K562 (cell line): Measurements from ENCODE around the gene PIGH. TPM values are rescaled to one million over a fixed set of nuclear protein-coding genes. Genes with fewer than 3 reads are reported as not detected.

ENCODE experiments used
- ATAC-seq: fragments of 200-7000 bp; cut with Tn5 transposase; 3 replicates; pipeline ENCODE4 v1.9.1; 2020; ENCODE audit warnings: moderate library complexity
- BruUV-seq: library from RNA; stranded (reverse); fragments of 400-500 nt; replicated peaks from 2 replicates; lab custom pipeline; 2021; lab: Mats Ljungman, UMichigan
- CTCF ChIA-PET: fragments of 300-600 bp; formaldehyde crosslinking; extraction: SDS; loops from one replicate; lab custom pipeline; 2021; ENCODE audit warnings: low intra/inter-chr PET ratio; lab: Yijun Ruan, JAX
- POLR2A ChIA-PET: fragments of 300-600, 350-650 bp; sonication (Branson Sonifier 250); formaldehyde crosslinking; extraction: SDS; loops from one replicate; lab custom pipeline; 2021; ENCODE audit warnings: antibody characterized with exemption, inconsistent platforms; lab: Yijun Ruan, JAX
- DNase-seq, 4 experiments: peaks; one replicate each; pipeline versions ENCODE4 v3.0.0 to v3.0.0-alpha.2; 2011 to 2018; ENCODE audit warnings: low spot score in 3 of 4, mixed read lengths in 3 of 4; ENCODE audit errors: extremely low read depth in 1 of 4
- FAIRE-seq: peaks from 2 replicates; lab custom pipeline; 2011; peaks lifted over from hg19 to GRCh38; lab: Jason Lieb, UNC
- H2AFZ ChIP-seq: 2 replicates; pipeline ENCODE4 v1.6.0; 2011; ENCODE audit warnings: low read depth, low read length, control low read depth, inconsistent platforms
- H3K27ac ChIP-seq: fragments of 200-600 bp; 3 replicates; pipeline ENCODE4 v1.8.0; 2011; ENCODE audit warnings: low read depth, mild to moderate bottlenecking, control low read depth, inconsistent platforms, low read length, moderate library complexity, mixed read lengths; ENCODE audit errors: extremely low read depth
- H3K27me3 ChIP-seq, 2 experiments: fragments of 300-600 bp in 1 of 2; 2 replicates in 1 of 2; 3 replicates in 1 of 2; pipeline versions ENCODE4 v1.6.0 to v1.8.0; 2011; ENCODE audit warnings: inconsistent platforms in 2 of 2, low read length in 2 of 2, mild to moderate bottlenecking in 1 of 2, mixed read lengths in 1 of 2, moderate library complexity in 1 of 2; ENCODE audit not compliant: control insufficient read depth in 2 of 2, insufficient read depth in 2 of 2
- H3K36me3 ChIP-seq: fragments of 300-600 bp; 3 replicates; pipeline ENCODE4 v1.8.0; 2011; ENCODE audit warnings: mild to moderate bottlenecking, low read length, inconsistent platforms; ENCODE audit not compliant: control insufficient read depth, insufficient read depth
- H3K4me1 ChIP-seq, 2 experiments: fragments of 200-600 bp in 1 of 2; replicated peaks in 1 of 2; 2 replicates in 1 of 2; 3 replicates in 1 of 2; pipeline versions ENCODE4 v1.5.1 to v1.8.0; 2011; ENCODE audit warnings: inconsistent platforms in 2 of 2, low read length in 2 of 2, mild to moderate bottlenecking in 1 of 2, mixed read lengths in 1 of 2, moderate library complexity in 1 of 2; ENCODE audit not compliant: control insufficient read depth in 2 of 2, insufficient read depth in 2 of 2
- H3K4me2 ChIP-seq: 2 replicates; pipeline ENCODE4 v1.6.1; 2011; ENCODE audit warnings: low read length, control low read depth, inconsistent platforms, mixed read lengths; ENCODE audit not compliant: insufficient read depth
- H3K4me3 ChIP-seq: fragments of 200-600 bp; sonication (generic), shearing (Covaris generic); 2 replicates; pipeline ENCODE4 v1.5.1; 2016; ENCODE audit warnings: control low read depth, inconsistent platforms
- H3K79me2 ChIP-seq: fragments of 200-600 bp; 3 replicates; pipeline ENCODE4 v1.8.0; 2011; ENCODE audit warnings: low read length, inconsistent platforms; ENCODE audit not compliant: control insufficient read depth, insufficient read depth
- H3K9ac ChIP-seq, 2 experiments: 2 replicates each; pipeline versions ENCODE4 v1.6.0 to v1.6.1; 2011; ENCODE audit warnings: low read depth in 2 of 2, low read length in 2 of 2, control low read depth in 1 of 2, inconsistent platforms in 1 of 2, mild to moderate bottlenecking in 1 of 2, mixed read lengths in 1 of 2; ENCODE audit not compliant: insufficient read depth in 1 of 2
- H3K9me1 ChIP-seq: one replicate; pipeline ENCODE4 v1.6.0; 2011; ENCODE audit warnings: inconsistent platforms, mild to moderate bottlenecking, low read length, moderate library complexity; ENCODE audit not compliant: control insufficient read depth, insufficient read depth
- H3K9me3 ChIP-seq: replicated peaks from 2 replicates; pipeline ENCODE4 v1.5.1; 2011; ENCODE audit warnings: low read depth, low read length, inconsistent platforms; ENCODE audit not compliant: control insufficient read depth, insufficient read depth
- H4K20me1 ChIP-seq: replicated peaks from 2 replicates; pipeline ENCODE4 v1.6.1; 2011; ENCODE audit warnings: low read length, inconsistent platforms, mixed read lengths; ENCODE audit not compliant: control insufficient read depth, insufficient read depth
- ATF7 ChIP-seq: fragments of 450-650 bp; IDR thresholded peaks from 2 replicates; pipeline ENCODE4 v1.7.1; 2014; ENCODE audit warnings: mild to moderate bottlenecking, moderate library complexity
- ETV6 ChIP-seq, 3 experiments: fragments of 150-350 bp in 1 of 3; sonication (generic) in 1 of 3; formaldehyde crosslinking in 1 of 3; IDR thresholded peaks; 2 replicates each; pipeline versions ENCODE4 v1.6.1 to v1.8.0; 2014 to 2022; ENCODE audit warnings: borderline replicate concordance in 2 of 3, low read depth in 2 of 3, antibody characterized with exemption in 1 of 3, low read length in 1 of 3, mild to moderate bottlenecking in 1 of 3, missing genetic modification reagents in 1 of 3
- PHB ChIP-seq: fragments of 250-450 bp; sonication (Bioruptor Pico); IDR thresholded peaks from 2 replicates; pipeline ENCODE4 v1.5.0; 2021
- RBM39 ChIP-seq: fragments of 200-400 bp; formaldehyde crosslinking; optimal IDR thresholded peaks from 2 replicates; pipeline ENCODE3; 2018; ENCODE audit warnings: low read depth, low read length
- TCFL5 ChIP-seq: fragments of 250-450 bp; sonication (Bioruptor Pico); conservative IDR thresholded peaks from 2 replicates; pipeline ENCODE4 v1.6.1; 2021; ENCODE audit warnings: mild to moderate bottlenecking, moderate library complexity, matching md5 sums
- TFAP4 ChIP-seq: sonication (generic); formaldehyde crosslinking; IDR thresholded peaks from 2 replicates; pipeline ENCODE4 v1.8.0; 2022; ENCODE audit warnings: missing genetic modification reagents, mild to moderate bottlenecking, moderate library complexity, borderline replicate concordance
- TFE3 ChIP-seq: fragments of 450-650 bp; formaldehyde crosslinking; IDR thresholded peaks from 2 replicates; pipeline ENCODE4 v1.4.0; 2020; ENCODE audit warnings: mild to moderate bottlenecking, mixed read lengths
- TGIF2 ChIP-seq: sonication (generic); formaldehyde crosslinking; IDR thresholded peaks from 2 replicates; pipeline ENCODE4 v1.8.1; 2022; ENCODE audit warnings: mild to moderate bottlenecking, missing genetic modification reagents, moderate library complexity
- ZNF175 ChIP-seq: fragments of 200-800 bp; sonication (Bioruptor generic); IDR thresholded peaks from 2 replicates; pipeline ENCODE4 v1.6.1; 2016; ENCODE audit warnings: low read depth, mild to moderate bottlenecking, missing genetic modification characterization, missing compliant biosample characterization
- ZNF280A ChIP-seq: fragments of 450-650 bp; IDR thresholded peaks from 2 replicates; pipeline ENCODE4 v1.6.1; 2018; ENCODE audit warnings: mild to moderate bottlenecking, low read depth; ENCODE audit not compliant: partially characterized antibody
- ZNF324 ChIP-seq: fragments of 250-450 bp; sonication (Bioruptor Pico); IDR thresholded peaks from 2 replicates; pipeline ENCODE4 v1.4.0; 2020; ENCODE audit warnings: mild to moderate bottlenecking
- ZNF398 ChIP-seq: fragments of 250-450 bp; sonication (Bioruptor Pico); IDR thresholded peaks from 2 replicates; pipeline ENCODE4 v1.8.0; 2021; ENCODE audit warnings: moderate library complexity, mild to moderate bottlenecking, inconsistent platforms
- ZNF707 ChIP-seq: fragments of 250-450 bp; sonication (Bioruptor Pico); conservative IDR thresholded peaks from 2 replicates; pipeline ENCODE4 v1.8.0; 2022; ENCODE audit warnings: inconsistent platforms, mild to moderate bottlenecking, moderate library complexity
- WGBS: fragments of 100-300 bp; shearing (Covaris generic); methylation state at CpG from one replicate; pipeline ENCODE4 v1.1.6; 2016; ENCODE audit warnings: low coverage, mixed read lengths; ENCODE audit not compliant: insufficient coverage; ENCODE audit errors: missing lambda C conversion rate; 5-methylcytosine and 5-hydroxymethylcytosine counted together
- in situ Hi-C: fragments of 300-500 bp; cut with MboI; formaldehyde crosslinking; loops from 4 replicates; pipeline ENCODE4 v1.15.0; 2018; ENCODE audit warnings: inconsistent platforms, mixed read lengths
- intact Hi-C: fragments of 100-400 bp; cut with micrococcal nuclease; formaldehyde crosslinking; loops from 2 replicates; pipeline ENCODE4 v1.14.2; 2022
- polyA plus RNA-seq, 8 experiments: library from polyadenylated mRNA; depleted of rRNA in 4 of 8; stranded (reverse) in 5 of 8; unstranded in 3 of 8; fragments of >200 nt; fragmentation: Nextera tagmentation in 2 of 8; fragmentation: Illumina TruSeq in 1 of 8; extraction: Ambion mirVana in 2 of 8; extraction: Trizol in 1 of 8; gene quantifications; 2 replicates each; pipeline versions ENCODE4 v1.2.1 to v1.2.3, GENCODE V29; 2011 to 2014; ENCODE audit warnings: inconsistent platforms in 1 of 8, missing spikeins in 1 of 8
- total RNA-seq, 7 experiments: library from RNA; depleted of rRNA in 6 of 7; stranded (reverse); fragments of >200 nt in 6 of 7; fragmentation: Illumina TruSeq in 2 of 7; extraction: Trizol in 2 of 7; gene quantifications; 2 replicates each; pipeline versions ENCODE4 v1.2.1 to v1.2.3, GENCODE V29; 2011 to 2021; ENCODE audit warnings: low replicate concordance in 1 of 7

PIGH gene
- total and polyA plus RNA-seq, 9 of the 15 experiments (the other 6 are each of a cell fraction or from before 2014, with no cell fraction given): 21.1 to 53.4 (median 24.7) TPM

- TF ChIP-seq ZNF398 (CRISPR knock-in tag) (no peak), ZNF324 (CRISPR knock-in tag) (no peak), ATF7 (no peak), TCFL5 (CRISPR knock-in tag) (no peak)
Observed at GRCh38 chr14:67551940-67552339, 48.1 kb downstream of the PIGH start (continued).

- ChIA-PET POLR2A (interaction anchor here (0.8 to 1.0 kb wide), 2 partner anchors 9 to 32 kb away, joined by 4 read pairs; no protein-coding TSS in a partner anchor), CTCF (no interaction called here)
- intact Hi-C loops: no loop called here
- 33% methylated on average over 3 of the region's 3 CpGs for WGBS
- in situ Hi-C loops: no loop called here
- Histone ChIP-seq H3K4me2 (no peak overlapping the region), H3K27me3 (no peaks in the 10 kb centered on the region), H3K9me1 (no peaks in the 10 kb centered on the region), H3K9me3 (no peaks in the 10 kb centered on the region), H3K4me3 (no peak overlapping the region), H3K9ac (no peak overlapping the region), H2AFZ (no peak overlapping the region), H3K4me1 (no peaks in the 10 kb centered on the region; a peak in 1 of 5 replicates), H3K36me3 (no peaks in the 10 kb centered on the region), H3K79me2 (no peaks in the 10 kb centered on the region), H3K27ac (no peak overlapping the region), H4K20me1 (no peaks in the 10 kb centered on the region)
- no peak for DNase-seq
- BruUV-seq: no TSS peak
- ATAC-seq: no peak
- no peak for FAIRE-seq
- no peak for TF ChIP-seq ZNF707 (CRISPR knock-in tag)
- no peak for TF ChIP-seq ZNF280A
- TF ChIP-seq TGIF2 (CRISPR knock-in tag): no peak
- no peak for TF ChIP-seq TFAP4
- TF ChIP-seq ETV6 (IDR thresholded peaks at IDR 0.05; ENCODE audit: borderline replicate concordance in 1 of 2, low read depth in 2 of 2, low read length in 1 of 2): no peak
- no peak for TF ChIP-seq ETV6 (CRISPR knock-in tag; IDR thresholded peaks at IDR 0.05; ENCODE audit: borderline replicate concordance)
- no peak for TF ChIP-seq PHB (CRISPR knock-in tag)
- no peak for TF ChIP-seq ZNF175 (CRISPR knock-in tag)
- no peak for TF ChIP-seq RBM39
- no peak for TF ChIP-seq TFE3
Observed at GRCh38 chr14:67551123-67551522, 48.9 kb downstream of the PIGH start.
